ENCODE measurements around the gene PDE7B.

PDE7B gene

DNA sequence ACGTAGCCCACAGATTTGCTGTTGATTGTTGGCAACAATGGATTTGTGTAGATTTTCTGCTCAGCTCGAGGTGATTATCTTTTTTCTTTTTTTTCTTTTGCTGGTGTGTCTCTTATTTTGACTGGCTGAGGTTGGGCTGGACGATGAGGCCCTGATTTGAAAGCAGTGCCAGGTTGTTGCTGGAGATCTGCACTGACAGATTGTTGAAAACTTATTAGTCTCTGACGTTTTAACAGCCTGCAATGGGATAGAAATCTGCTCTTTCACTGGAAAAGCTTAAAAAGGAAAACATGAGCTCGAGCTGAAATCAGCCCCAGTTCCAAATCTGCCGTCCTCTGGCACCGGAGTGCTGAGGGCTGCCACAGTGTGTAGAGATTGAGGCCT lies 87.7 kb downstream of the PDE7B start:
- no peak for ATAC-seq

DNA sequence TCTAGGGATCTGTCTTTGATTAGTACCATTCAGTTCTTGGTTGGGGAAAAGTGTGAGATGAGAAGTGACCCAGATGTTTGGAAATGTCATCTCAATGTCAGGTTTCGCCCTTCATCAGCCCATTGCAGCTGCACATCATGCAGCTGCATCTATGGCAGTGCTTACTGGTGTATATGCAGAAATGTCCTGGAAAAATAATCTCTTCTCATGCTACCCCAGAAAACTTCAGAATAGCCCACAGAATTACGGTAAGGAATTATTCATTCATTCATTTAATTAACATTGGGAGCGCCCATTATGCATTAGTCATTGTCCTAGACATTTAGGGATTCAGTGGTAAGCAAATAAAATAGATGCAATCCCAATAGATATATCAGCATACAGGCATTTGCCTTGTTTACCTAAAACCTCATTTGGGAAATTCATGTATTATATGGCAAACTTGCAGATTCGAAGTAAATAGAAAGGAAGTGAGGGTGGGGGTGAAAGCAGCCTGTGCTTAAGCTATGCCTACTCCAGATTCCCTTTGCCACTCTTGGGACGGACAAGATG lies 89.2 kb downstream of the PDE7B start:
- no peak for ATAC-seq

DNA sequence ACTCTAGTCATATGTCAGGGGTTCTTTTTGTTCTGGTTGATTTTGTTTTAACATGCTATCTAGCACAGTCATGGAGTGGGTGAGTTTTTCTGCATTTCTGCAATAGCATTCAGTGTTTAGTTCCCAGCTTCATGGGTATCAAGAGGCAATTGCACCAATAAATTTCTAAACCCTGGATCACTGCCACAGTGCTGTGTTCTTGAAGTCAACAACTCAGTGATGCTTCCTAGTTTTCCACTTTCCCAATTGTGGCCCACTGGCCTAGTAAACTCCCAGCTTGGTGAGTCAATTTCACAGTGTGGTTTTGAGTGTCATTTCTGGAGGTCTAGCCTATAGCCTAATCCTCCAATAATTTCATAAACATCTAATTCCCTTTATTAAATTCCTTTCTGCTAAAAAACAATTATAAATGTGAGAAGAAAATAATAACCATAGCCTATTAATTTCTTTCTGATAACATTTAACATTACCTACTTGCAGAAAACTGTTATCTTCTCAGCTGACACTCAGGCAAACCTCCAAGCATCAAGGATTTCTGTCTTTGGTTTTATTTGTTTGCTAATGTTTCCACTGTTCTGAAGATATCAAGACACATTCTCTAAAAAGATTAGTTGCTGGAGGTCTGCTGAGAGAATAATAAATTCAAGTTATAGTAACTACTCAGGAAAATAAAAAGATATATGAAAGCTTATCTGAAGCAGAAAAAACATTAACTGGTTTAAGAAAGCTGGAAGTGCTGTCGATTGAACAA lies 89.9 kb downstream of the PDE7B start:
- ATAC-seq, result no peak

DNA sequence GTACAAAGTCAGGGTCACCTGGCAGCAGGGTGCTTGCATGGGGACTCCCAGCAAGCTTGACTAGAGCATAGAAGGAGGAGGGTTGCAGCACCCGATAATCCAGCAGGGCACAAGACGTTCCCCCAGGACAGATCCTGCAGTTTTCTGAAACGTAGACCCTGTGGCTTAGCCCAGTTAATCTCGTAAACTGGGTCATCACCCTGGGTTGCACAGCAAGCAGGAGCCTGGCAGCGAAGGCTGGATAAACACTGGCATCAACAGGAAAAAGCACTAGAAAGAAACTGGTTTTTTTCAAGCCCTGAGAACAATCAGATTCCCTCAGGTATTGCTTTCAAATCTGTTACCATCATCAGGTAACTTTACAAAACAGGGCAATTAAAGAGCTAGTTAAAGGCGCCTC lies 92.6 kb downstream of the PDE7B start:
- ATAC-seq, result no peak

DNA sequence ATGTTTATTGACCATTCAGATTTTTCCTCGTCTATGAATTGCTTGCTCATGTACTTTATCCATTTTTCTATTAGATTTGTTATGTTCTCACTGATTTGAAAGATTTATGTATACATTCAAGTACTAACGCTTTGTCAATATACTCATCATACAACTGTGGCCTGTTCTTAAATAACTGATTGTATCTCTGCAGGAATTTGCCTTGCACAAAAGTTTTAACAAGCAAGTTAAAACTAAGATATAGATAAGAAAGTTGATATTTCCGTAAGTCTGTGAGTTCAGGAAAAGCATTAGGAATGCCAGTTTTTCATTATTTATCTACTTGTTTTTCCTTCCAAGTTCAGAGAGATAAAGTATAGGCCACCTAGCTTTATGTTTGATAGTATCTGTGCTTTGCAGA lies 95.2 kb downstream of the PDE7B start:
- ATAC-seq, result no peak

DNA sequence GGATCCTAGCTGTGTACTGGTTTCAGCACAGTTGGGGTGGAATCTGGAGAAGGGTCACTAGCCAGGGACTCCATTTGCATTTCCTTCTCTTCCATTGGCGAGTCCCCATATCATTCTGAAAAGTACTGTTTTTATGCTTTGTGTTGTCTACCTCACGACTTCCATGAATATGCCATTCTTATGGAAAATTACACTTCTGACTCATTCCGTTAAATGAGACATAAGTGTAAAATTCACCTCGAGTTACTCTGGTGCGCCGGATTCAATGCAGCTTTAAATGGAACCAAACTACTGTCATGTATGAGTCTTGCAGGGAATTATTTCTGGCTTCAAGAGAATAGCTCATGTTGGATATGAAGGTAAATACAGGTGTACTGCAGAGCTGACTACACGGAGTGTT lies 99.2 kb downstream of the PDE7B start:
- ATAC-seq, result no peak

DNA sequence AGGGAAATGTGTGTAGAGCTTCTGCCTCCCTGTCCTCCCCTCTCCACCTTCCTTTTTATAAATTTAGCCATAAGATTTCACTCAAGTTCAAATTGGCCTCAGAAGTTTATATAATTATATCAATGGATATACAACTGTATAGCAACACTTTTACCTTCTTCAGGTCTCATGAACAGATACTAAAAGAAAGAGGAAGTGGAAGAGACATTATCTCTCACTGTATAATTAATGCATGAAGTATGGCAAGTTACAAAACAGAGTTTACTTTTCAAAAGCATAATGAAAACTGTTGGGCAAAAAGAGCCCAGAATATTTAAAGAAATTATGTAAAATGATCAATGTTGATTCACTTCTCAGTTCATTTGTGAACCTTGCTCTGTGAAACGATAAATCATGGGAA lies 99.7 kb downstream of the PDE7B start:
- no peak for ATAC-seq

DNA sequence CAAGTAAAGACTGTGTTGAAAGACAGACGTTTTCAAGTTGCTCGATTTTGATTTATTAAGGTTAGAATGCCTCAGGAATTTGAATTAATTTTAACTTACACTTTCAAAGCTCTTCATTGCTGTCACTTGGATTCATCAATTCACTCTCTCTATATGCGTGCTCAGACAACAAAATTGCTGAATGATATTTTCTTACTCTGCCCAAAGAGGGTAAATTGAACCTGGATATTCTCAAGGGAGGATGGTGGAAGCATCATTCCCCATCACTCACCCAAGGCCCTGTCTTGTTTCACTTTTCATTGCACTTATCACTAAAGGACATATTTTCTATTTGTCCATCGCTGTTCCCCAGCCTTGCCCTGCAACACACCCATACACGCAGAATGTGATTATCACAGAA lies 102.3 kb downstream of the PDE7B start:
- no peak for ATAC-seq

DNA sequence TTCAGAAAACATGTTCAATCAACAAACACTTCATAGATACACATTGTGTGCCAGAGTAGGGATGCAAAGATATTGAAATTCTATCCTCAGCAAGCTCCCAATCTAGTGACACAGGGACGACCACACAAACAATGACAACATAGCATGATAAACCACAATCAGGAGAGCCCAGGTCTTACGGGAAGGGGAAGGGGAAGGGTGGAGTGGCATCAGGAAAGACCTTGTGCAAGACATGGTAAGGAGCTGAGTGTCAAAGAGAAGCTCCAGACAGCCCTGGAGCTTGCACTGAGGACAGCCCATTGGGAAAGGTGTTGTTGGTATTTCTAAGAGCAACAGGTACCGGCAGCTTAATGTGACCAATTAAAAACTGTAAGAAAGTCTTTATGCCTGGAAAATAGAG lies 103.6 kb downstream of the PDE7B start:
- ATAC-seq, result no peak

DNA sequence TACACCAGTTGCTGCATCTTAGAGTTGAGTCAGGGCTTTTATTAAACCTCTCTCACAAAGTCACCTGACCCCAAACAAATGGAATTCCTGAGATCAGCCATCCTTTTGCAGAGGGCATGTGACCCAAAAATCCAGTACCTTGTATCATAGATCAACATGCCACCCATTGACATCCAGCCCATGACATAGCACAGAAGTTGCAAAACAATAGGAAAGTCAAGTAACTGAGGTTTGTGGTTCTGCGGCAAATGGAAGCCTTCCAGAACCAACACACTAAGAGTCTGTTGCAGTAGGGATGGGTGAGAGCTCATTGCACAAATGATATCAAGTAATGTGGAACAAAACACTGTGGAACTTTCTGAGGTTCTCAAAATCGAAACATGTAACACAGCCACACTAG lies 111.2 kb downstream of the PDE7B start:
- no peak for ATAC-seq

DNA sequence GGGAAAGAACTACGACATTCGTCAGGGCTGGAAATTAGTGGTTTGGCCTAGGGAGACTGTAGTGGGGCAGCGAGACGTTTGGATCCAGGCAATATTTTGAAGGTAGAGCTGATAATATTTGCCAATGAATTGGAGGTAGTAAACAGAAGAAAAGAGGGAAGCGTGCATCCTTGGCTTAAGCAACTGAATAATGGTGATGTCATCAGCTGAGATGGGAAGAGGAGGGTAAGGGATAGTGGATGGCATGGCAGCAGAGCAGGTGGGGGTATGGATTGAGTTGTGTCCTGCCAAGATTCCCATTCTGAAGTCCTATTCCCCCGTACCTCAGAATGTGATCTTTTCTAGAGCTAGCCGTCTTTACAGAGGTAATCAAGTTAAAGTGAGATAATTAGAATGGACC lies 119.2 kb downstream of the PDE7B start:
- ATAC-seq, result no peak

DNA sequence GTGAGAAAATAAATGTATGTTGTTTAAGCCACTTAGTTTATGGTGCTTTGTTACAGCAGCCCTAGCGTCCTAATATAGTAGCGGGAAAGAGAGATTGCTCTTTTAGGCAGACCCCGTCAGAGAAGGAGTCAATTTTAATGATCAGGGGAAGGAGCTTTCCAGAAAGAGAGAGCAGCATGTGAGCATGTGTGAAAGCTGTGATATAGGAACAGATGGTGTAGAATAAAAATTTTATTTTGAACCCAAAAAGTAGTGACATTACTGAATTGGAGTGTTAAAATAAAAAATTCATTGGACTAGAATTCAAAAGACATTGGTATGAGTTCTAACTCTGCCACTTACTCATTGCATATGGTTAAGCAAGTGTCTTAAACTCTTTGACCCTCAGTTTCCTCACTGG lies 119.8 kb downstream of the PDE7B start:
- ATAC-seq, result no peak

DNA sequence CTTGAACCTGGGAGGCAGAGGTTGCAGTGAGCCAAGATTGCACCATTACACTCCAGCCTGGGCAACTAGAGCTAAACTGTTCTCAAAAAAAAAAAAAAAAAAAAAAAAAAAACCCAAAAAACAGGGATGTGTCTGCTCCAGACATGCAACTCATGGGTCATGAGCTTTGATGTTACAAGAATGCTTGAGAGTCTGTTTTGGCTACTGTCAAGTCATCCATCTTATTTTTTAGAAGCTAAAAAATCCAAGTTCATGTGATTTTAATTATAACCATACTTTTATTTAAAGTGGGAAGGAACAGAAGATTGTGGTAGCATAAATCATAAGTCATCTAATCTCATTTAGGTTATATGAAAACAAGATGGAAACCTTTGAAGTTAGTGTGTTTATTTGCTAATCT lies 120.6 kb downstream of the PDE7B start:
- ATAC-seq, result no peak

DNA sequence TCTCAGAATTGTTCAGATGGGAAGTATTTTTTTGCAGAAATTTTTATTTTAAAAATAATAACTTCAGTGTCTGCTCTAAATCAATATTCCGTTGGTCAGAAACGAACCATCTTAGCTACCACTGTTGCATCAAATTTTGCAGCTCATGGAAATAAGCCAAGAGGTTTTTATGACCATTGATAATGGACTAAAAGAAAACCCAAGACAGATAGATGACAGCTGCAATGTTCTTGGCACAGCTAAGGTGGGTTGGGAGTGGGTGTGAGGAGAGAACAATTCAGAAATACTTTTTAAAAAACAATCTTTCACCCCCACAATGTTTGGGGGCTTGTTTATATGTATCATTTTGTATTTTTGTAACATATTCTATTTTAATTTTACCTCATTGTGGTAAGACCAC lies 121.1 kb downstream of the PDE7B start:
- ATAC-seq, result no peak

DNA sequence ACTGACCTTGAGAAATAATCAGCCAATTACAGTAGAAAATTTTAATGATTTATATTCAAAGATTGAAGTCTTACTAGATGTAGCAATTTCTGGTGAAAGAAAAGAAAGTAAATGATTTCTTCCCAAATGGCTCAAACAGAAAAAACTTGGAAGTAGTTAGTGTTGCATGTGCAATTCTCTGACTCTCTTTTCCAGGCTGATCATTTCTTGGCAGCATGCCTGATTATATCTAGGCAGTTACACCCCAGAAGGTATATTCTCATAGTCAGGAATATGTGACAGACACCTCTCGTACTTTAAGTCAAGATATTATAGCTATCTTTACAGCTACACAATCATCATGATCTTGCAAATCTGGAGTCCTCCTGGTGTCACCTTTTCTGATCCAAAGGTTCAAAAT lies 122.9 kb downstream of the PDE7B start:
- ATAC-seq, result no peak

DNA sequence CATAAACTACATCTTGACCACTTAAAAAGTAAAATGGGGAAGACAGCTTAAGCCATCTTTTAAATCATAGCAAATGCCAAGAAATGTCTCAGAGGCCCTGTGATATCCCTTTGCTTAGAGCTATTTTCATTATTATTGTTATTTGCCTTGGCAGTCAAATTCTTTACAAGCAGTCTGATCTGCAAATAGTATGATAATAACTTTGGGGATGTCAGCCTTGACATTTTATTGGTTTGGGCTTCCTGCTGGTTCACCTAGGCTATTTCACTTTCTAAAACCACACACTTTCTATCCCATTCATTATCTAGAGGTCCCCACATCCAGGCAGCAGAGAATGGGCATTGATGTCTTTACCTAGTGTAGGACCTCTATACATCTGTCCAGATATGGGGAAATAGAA lies 125.1 kb downstream of the PDE7B start:
- ATAC-seq, result no peak

DNA sequence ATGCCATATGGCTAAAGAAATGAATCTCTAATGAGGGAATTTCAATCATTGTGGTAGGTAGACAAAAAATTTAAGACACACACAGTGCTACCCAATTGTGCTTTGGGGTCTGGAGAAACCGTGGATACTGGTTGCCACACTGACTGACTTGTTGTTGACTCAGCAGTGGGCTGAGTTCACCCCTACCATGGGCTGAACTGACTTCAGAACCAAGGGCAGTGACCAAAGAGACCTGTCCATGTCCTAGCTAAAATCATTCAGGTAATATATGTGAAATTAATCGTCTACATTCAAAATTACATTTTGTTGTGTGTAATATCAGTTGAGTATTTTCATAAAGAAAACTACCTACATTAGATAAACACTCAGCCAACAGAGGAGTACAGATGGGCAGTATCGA lies 131.6 kb downstream of the PDE7B start:
- no peak for ATAC-seq

DNA sequence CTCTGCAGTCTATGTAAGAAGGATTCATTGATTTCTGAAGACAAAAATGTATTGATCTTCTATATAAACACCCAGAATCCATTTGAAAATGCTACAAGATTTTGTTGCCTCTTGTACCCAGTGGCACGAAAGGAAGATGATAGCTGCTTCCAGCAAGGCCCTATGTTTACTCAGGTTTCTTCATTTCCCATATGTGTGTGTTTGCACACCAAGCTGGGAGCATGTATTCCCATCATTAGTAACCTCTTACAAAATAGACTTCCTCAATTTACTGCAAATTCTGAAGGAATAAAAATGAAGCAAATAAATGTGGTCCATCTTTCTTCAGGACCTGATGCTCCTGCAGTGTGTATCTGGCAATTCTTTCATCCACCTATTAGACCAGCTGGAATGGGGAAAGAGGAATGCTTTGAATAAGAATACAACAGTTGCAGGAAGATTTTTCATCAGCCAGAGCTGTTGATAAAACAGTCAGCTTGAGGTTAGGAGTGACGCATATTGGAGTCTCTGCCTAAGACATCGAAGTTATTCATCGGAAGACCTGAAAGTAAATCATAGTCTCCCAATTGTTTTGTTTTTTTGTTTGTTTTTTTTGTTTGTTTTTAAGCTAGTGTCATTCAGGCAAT lies 132.3 kb downstream of the PDE7B start:
- no peak for ATAC-seq

DNA sequence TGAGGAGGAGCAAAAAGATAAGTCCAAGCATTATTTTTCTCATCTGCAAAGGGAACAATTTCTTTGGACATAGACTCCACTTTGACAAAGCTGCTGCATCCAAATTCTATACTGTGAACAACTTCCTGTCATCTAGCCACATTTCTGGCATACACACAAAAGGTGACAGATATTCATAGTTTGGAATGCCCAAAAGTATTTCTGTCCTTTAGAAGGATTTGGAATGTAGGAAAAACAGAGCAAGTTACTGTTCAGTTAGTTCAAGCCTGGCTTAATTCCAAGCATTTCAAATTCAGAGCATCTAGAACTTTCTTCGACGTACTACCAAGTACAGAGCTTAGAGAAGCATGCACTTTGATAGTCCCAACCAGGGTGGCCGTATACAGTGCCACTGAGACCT lies 134.0 kb downstream of the PDE7B start:
- ATAC-seq, result no peak

DNA sequence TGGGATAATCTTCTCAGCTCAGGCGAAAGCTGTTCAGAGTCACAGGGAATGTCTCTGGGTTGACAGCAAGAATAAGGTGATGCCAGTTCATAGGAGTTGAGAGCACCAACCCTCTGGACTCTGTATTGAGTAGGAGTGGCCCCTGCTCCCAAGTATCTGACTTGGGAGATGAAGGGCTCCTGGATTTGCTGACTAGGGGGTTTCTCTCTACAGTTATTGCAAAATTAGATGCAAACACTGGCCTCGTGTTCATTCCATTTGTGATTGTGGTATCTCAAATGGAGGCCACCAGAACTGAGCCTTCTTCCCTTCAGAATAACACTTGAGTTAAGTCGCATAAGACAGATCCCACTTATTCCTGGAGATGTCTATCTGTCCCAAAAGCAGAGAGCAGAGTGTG lies 135.7 kb downstream of the PDE7B start:
- ATAC-seq, result no peak

DNA sequence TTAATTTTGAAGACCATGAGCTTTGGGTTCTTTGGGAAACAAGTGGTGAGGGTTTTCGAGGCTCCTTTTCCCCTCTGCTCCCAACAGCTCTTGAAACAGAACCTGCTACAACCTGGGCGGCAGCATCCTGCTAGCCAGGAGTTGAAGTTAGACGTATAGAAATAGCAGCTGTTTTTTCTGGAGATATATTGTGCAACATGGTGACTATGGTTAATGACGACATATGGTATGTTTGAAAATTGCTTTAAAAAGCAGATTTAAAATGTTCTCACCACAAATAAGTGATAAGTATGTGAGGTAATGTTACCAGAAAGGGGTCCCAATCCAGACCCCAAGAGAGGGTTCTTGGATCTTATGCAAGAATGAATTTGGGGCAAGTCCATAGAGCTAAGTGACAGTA lies 138.9 kb downstream of the PDE7B start:
- no peak for ATAC-seq

DNA sequence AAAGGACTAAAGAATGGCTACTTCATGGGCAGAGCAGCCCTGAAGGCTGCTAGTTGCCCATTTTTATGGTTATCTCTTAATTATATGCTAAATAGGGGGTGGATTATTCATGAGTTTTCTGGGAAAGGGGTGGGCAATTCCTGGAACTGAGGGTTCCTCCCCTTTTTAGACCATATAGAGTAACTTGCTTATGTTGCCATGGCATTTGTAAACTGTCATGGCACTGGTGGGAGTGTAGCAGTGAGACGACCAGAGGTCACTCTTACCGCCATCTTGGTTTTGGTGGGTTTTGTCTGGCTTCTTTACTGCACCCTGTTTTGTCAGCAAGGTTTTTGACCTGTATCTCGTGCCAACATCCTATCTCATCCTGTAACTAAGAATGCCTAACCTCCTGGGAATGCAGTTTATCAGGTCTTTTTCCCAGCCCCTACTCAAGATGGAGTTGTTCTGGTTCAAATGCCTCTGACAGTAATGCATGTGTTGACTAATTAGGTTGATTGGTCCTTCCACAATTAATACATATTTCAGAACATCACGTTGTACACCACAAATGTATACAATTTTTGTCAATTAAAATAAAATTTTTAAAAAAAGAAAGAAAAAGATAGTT lies 139.5 kb downstream of the PDE7B start:
- no peak for ATAC-seq

DNA sequence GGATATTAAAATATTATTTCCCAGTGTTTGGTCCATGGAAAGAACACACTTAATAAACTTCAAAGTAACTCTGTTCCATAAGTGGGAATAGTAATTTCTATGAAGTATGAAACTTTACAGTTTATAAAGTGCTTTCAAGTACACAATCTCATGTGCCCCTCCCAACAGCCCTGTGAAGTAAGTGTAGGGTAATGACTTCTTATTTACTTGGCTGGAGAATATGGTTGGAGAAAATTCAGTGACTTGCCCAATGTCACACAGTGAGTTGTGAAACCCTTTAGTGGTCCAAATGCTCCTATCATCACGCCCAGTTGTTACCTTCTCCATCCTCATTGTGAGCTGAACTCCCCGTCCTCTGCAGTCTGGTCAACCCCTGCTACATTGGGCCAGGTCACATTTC lies 141.2 kb downstream of the PDE7B start:
- no peak for ATAC-seq

DNA sequence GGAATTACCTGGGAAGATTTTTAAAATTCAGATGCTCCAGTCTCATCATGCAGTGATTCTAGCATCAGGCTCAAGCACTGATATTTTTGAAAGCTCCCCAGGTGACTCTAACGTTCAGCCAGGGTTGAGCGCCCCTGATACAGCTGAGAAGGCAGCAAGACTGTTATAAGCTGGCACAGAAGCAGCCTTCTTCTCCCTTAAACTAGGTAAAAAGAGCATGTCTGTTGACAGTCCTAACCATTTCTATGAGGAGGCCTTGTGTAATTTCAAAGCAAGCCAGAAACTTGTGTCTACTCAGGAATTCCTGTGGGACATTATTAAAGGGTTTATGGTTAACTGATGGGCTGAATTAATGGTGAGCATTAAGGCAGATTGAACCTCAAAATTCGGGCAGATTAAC lies 141.9 kb downstream of the PDE7B start:
- ATAC-seq, result no peak
